ENCODE data around the gene PRKN.

The PRKN gene

GRCh38 chr6:161372422-161372793 lies 1355.2 kb downstream of the PRKN start:
- no peak for ATAC-seq
- no peak for TF ChIP-seq CREB5 (CRISPR knock-in tag; IDR thresholded peaks at IDR 0.05; ENCODE audit: low read depth)
- no peak for TF ChIP-seq ZNF565 (CRISPR knock-in tag; conservative IDR thresholded peaks at IDR 0.05; ENCODE audit: low read depth)
- TF ChIP-seq ZNF70 (CRISPR knock-in tag; IDR thresholded peaks at IDR 0.05) = no peak
- no peak for TF ChIP-seq TCF4 (CRISPR knock-in tag; IDR thresholded peaks at IDR 0.05; ENCODE audit: borderline replicate concordance)
- no peak for TF ChIP-seq PATZ1 (CRISPR knock-in tag; IDR thresholded peaks at IDR 0.05; ENCODE audit: borderline replicate concordance)
- no peak for TF ChIP-seq ZNF8 (CRISPR knock-in tag; IDR thresholded peaks at IDR 0.05)

- ATAC-seq = peak; percentile 77
- TF ChIP-seq ZFP30 (CRISPR knock-in tag; IDR thresholded peaks at IDR 0.05) (no peak), CSDC2 (CRISPR knock-in tag; IDR thresholded peaks at IDR 0.05) (no peak), ZFP3 (CRISPR knock-in tag; IDR thresholded peaks at IDR 0.05) (no peak)
These were observed 1356.7 kb downstream of the PRKN start for GRCh38 chr6:161370880-161371279.

GRCh38 chr6:161369339-161369738 lies 1358.2 kb downstream of the PRKN start:
- no peak for ATAC-seq
- no peak for TF ChIP-seq GLIS3 (CRISPR knock-in tag; IDR thresholded peaks at IDR 0.05)
- TF ChIP-seq ZNF565 (CRISPR knock-in tag; conservative IDR thresholded peaks at IDR 0.05; ENCODE audit: low read depth) = no peak

- ATAC-seq = no peak
These were observed 1359.1 kb downstream of the PRKN start for GRCh38 chr6:161368514-161368913.

More at GRCh38 chr6:161368514-161368913, 1359.1 kb downstream of the PRKN start:
- TF ChIP-seq TOX (CRISPR knock-in tag; IDR thresholded peaks at IDR 0.05; ENCODE audit: borderline replicate concordance) = no peak
- no peak for TF ChIP-seq POU6F1 (CRISPR knock-in tag; IDR thresholded peaks at IDR 0.05; ENCODE audit: borderline replicate concordance, low read depth)
- no peak for TF ChIP-seq ZFP3 (CRISPR knock-in tag; IDR thresholded peaks at IDR 0.05)
- no peak for TF ChIP-seq TSHZ2 (CRISPR knock-in tag; IDR thresholded peaks at IDR 0.05)
- TF ChIP-seq CSDC2 (CRISPR knock-in tag; IDR thresholded peaks at IDR 0.05) = no peak
- TF ChIP-seq PPARA (CRISPR knock-in tag; IDR thresholded peaks at IDR 0.05; ENCODE audit: borderline replicate concordance) = no peak
- no peak for TF ChIP-seq PATZ1 (CRISPR knock-in tag; IDR thresholded peaks at IDR 0.05; ENCODE audit: borderline replicate concordance)
- no peak for TF ChIP-seq ESRRG (CRISPR knock-in tag; IDR thresholded peaks at IDR 0.05)
- TF ChIP-seq ZC3H10 (CRISPR knock-in tag; IDR thresholded peaks at IDR 0.05) = no peak
- no peak for TF ChIP-seq ZNF8 (CRISPR knock-in tag; IDR thresholded peaks at IDR 0.05)

All from SK-N-SH treated with all-trans-retinoic acid at 6 μM for 48 hours (cell line).